Measurements from ENCODE around the gene SLC9A3. TPM values are rescaled to one million over a fixed set of nuclear protein-coding genes. Genes with fewer than 3 reads are reported as not detected.
A peak's percentile ranks its signal among the peaks of the same experiment; 100 is the strongest.

The SLC9A3 gene
- total RNA-seq, 6 experiments from 2014 or later: 0.63 to 1.00 (median 0.74) TPM

GRCh38 chr5:463301-463700 lies 60.9 kb downstream of the SLC9A3 start:
- no peaks in the 10 kb centered on the region for H3K27me3 Mint-ChIP-seq (ENCODE audit: insufficient read depth)
- H3K4me3 Mint-ChIP-seq: no peak overlapping the region
- H3K9me3 Mint-ChIP-seq: no peaks in the 10 kb centered on the region
- H3K4me1 Mint-ChIP-seq (ENCODE audit: low read depth): peaks cover 14% of the 10 kb centered on the region
- no peak for TF ChIP-seq CTCF (IDR thresholded peaks at IDR 0.05)
- no peak overlapping the region for H3K27ac Mint-ChIP-seq
- peaks cover 49% of the 10 kb centered on the region for H3K36me3 Mint-ChIP-seq (ENCODE audit: low read depth)
- DNase-seq: no peak

GRCh38 chr5:462051-462481 lies 62.2 kb downstream of the SLC9A3 start:
- no peak for TF ChIP-seq CTCF (IDR thresholded peaks at IDR 0.05)
- Mint-ChIP-seq H3K27me3 (ENCODE audit: insufficient read depth) (no peaks in the 10 kb centered on the region; the same call in 1 of the 2 replicates), H3K4me3 (no peak overlapping the region), H3K9me3 (no peaks in the 10 kb centered on the region), H3K36me3 (ENCODE audit: low read depth) (peaks cover 54% of the 10 kb centered on the region), H3K27ac (no peak overlapping the region), H3K4me1 (ENCODE audit: low read depth) (peaks cover 19% of the 10 kb centered on the region)
- no peak for DNase-seq

- Mint-ChIP-seq H3K9me3 (no peaks in the 10 kb centered on the region), H3K27ac (no peak overlapping the region), H3K4me3 (no peak overlapping the region), H3K4me1 (ENCODE audit: low read depth) (peaks cover 19% of the 10 kb centered on the region), H3K27me3 (ENCODE audit: insufficient read depth) (no peaks in the 10 kb centered on the region; the same call in none of the 2 replicates), H3K36me3 (ENCODE audit: low read depth) (peaks cover 54% of the 10 kb centered on the region)
- TF ChIP-seq CTCF (IDR thresholded peaks at IDR 0.05): no peak
- DNase-seq: no peak
Observed at GRCh38 chr5:460273-460625, 64.0 kb downstream of the SLC9A3 start.

- Mint-ChIP-seq H3K27me3 (ENCODE audit: insufficient read depth) (no peaks in the 10 kb centered on the region; the same call in none of the 2 replicates), H3K4me1 (ENCODE audit: low read depth) (peaks cover 19% of the 10 kb centered on the region), H3K27ac (peak overlapping the region; percentile 88), H3K4me3 (no peak overlapping the region), H3K36me3 (ENCODE audit: low read depth) (peaks cover 54% of the 10 kb centered on the region), H3K9me3 (no peaks in the 10 kb centered on the region)
- DNase-seq: no peak
- TF ChIP-seq CTCF (IDR thresholded peaks at IDR 0.05): no peak
Observed at GRCh38 chr5:459562-460272, 64.5 kb downstream of the SLC9A3 start.

GRCh38 chr5:458547-459353 lies 65.5 kb downstream of the SLC9A3 start:
- no peaks in the 10 kb centered on the region; the same call in none of the 2 replicates for H3K27me3 Mint-ChIP-seq (ENCODE audit: insufficient read depth)
- no peak for TF ChIP-seq CTCF (IDR thresholded peaks at IDR 0.05)
- peaks cover 19% of the 10 kb centered on the region for H3K4me1 Mint-ChIP-seq (ENCODE audit: low read depth)
- 0 out of 2 replicates have a peak overlapping the region, but pooled peaks have one; percentile 16 for H3K4me3 Mint-ChIP-seq
- H3K27ac Mint-ChIP-seq: peak overlapping the region; percentile 88
- DNase-seq: peak; percentile 50
- peaks cover 52% of the 10 kb centered on the region for H3K36me3 Mint-ChIP-seq (ENCODE audit: low read depth)
- H3K9me3 Mint-ChIP-seq: no peaks in the 10 kb centered on the region
